NCI-H1930 (cell line): ENCODE data around the gene RPS21.
"Not testable (repeated sequence)": the region's sequence is repeated elsewhere in the genome, so short reads cannot be mapped to it uniquely, and the experiment has no call there.

Experiments used
- DNase-seq, 2 experiments: peaks; one replicate each; lab custom pipeline; 2025; lab: John Stamatoyannopoulos, UW

RPS21 gene

DNA sequence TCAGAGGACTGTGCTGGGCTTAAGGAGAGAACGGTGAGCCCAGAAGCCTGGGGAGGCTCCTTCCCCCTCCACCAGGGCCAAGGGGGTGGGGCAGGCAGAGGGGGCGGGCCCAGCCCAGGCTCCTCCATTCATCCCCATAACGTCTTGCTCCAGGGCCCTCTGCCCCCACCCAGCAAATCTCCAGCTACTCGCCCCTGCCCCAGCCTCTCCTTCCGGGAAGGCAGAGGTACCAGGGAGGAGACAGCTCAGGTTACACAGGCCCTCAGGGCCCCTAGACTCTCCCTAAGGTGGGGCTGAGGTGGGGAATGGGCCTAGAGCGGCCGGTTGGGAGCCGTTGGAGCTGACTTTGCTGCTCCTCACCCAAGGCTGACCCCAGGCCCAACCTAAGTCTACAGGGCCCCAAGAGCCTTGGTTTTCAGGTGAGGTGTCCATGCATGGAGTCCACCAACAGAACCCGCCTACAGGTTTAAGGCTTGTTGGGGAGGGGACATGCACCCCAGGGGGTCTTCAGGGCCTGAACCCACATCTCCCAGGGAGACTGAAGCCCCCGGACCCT, 21.0 kb upstream of the RPS21 start:
- no peak for DNase-seq

DNA sequence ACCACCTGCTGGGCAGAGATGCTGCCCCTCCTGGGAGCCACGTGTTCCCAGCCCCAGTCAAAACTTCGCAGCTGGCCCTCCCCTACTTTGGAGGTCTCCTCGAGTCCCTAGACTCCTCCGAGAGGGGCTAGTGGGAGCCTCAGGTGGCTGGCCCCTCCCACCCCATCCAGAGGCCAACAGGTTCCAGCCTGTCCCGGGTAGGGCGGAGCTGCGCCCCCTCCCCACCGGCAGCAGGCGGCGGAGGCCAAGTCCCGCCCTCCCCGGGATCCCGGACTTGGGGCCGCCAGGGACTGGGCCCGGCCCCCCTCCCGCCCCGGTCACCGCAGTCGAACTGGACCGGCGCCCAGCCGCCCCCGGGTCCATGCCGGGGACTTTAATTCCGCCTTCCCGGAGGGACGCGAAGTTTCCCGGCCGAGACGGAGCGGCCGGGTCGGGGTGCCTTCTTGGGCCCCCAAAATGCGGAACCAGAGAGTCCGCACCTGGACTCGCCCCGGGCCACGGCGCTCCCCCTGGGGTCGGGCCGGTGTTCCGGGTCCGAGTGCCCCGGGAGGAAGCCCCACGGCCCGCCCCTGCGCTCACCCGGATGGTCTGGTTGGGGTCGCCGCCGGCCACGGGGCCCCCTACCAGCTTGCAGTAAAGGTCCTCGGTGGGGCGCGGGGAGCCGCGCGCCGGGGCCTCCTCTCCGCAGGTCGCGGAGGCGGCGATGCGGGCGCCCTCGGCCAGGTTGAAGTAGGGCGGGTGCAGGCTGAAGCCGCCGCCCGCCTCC, 20.4 kb upstream of the RPS21 start:
- peak; percentile 31 to 38 for DNase-seq

DNA sequence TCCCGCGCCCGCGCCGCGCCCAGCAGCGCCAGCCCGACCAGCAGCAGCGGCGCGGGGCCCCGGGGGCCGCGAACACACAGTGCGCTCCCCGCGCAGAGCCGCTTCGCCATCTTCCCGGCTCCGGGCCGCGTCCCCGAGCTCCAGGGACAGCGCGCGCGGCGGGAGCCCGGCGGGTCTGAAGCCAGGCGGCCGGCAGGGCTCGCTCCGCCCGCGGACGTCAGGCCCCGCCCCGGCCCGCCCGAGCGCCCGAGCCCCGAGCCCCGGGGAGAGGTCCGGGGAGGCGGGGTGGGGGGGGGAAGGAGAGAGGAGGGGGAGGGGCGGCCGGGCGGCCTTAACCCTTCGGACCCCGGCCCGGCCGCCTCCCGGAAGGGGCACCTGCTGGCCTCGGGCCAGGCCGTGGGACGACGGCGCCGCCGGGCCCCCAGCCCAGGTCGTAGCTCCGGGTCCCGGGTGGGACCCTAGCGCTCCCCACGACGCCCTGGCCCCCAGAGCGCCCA, 19.7 kb upstream of the RPS21 start, which contains the start of gene LAMA5:
Gene LAMA5 (minus strand): TSS at position 177 of the 497 bp plus-strand sequence. CDS start 67 bp downstream, at position 110.
- DNase-seq = peak in 1 of 2 experiments; percentile 37

DNA sequence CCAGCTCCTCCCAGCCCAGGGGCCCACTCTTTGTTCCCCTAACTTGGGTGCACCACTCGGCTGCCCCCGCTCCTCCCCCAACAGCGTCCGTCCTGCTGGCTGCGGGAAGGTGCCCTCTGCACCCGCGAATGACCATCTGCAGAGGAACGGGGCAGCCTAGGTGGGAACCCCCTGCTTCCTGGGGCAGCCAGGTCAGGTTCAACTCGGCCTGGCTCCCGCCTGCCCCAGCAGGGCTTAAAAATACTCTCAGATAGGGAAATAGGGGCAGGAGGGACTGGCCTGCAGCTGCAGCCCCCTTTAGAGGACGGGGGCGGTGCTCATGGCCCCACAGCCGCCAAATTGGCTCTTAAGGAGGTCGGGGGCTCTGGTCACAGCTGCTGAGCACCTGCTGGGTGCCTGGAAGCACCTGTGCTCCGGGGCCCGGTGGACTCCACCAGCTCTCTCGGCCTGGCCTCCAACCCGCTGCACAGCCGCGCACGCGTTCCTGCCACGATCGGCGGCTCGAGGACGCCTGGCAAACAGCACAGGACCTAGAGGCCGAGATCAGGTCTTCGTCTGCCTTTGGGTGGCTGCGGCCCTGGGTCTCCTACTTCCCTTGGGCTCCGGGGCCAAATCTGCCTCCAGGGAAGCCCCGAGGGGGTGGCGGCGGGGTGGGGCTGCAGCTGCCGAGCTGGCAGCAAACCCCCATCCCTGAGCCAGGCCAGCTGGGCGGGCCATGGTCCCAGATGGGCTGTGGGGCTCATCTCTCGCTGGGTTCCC, 19.1 kb upstream of the RPS21 start:
- no peak for DNase-seq

DNA sequence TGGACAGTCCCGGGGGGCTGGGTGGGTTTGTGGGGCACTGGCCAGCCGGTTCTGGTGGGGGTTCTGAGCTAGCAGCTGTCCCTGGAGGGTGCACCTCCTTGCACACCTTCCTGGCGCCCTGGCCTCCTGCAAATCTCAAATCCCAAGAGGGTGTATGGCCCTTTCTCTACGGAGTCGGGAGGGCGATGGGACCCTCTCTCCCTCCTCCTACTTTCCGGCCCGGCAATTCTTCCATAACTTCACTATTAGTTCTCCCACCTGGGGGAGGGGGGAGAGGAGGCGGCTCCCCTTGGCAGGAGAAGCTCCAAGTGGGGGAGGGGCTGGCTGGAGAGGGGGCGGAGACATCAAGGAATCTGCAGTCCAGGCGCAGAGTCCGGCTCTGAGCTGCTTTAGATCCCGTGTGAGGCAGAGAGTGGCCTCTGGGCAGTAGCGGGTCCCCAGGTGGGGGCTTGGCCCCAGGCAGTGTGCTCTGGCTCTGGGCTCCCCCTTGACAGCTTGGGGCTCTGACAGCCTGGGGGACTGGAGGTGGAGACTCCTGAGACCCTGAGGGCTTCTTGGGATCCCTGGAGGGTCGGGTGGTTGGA, 18.4 kb upstream of the RPS21 start:
- no peak for DNase-seq

DNA sequence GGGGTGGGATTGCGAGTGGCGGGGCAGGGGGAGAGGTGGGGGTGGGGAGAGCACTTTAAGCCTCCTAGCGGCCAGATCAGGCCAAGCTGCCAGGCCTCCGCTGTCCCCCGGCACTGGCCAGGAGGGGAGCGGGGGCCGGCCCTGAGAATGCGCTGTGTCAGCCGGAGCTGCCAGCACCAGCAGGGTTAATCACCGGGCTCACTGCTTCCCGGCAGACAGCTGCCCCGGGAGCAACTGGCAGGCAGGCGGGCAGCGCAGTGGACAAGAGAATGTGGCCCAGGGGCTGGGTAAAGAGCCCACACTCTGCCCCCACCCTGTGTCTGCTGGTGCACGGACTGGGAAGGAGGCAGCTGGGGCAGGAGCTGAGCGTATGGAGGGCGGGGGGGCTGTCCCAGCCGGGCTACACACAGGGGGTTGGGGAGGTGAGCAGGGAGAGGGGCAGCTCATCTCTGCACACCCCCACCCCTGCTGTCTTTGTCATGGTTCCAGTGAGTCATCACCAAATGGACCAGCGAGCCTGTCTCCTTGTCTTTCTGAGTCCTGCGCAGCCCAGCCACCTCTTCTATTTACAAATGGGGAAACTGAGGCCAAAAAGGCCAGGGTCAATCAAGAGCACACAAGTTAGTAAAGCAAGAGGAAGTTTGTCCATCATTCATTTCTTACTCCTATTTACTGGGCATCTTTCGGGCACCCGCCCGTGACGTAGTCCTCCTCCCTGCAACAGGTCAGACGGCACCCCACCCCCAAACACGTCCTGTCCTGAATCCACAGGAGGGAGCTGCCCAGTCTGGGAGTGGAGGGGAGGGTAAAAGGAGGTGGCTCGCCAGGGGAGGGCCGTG, 17.7 kb upstream of the RPS21 start:
- no peak for DNase-seq

DNA sequence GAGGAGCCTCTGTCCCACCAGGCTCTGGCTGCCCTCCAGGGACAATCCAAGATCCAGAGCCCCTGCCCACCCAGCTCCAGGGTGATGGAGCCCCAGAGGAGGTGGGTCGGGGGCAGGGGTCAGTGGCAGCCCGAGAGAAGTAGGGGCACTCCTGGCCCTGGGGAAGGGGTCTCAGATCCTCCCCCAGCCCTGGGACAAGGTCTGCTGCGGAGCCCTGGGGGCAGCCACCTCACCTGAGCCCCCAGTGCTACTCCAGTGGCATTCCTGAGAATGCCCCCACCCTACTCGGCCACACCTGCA, 17.1 kb upstream of the RPS21 start:
- no peak for DNase-seq

DNA sequence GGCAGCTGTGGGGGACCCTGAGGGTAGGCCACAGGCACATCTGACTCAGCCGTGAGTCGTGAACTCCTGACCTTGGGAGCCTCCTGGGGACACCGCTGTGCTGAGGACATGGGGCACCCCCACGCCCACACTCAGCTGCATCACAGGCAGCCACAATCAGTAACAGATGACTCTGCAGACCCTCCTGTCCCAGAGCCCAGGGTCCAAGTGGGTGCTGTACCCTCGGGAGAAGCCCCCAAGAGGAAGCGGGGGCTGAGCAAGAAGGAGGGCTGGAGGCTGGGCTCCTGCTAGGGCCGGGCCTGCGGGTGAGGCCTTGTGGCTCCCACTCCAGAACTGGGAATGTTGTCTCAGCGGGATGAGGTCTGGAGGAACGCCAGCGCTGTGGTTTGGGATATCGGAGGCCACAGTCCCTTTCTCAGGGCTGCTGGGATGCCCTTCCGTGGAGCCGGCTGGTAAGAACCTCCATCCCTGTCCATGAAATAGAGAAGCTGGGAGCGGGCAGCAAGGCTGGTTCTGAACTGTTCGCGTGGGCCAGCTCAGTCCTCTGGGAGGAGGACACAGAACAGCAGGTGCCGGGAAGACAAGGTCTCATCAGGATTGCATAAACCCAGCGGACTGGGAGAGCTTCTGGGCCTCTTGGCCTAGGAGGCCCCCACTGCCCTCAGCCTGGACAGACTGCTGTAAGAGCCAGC, 16.6 kb upstream of the RPS21 start:
- no peak for DNase-seq

DNA sequence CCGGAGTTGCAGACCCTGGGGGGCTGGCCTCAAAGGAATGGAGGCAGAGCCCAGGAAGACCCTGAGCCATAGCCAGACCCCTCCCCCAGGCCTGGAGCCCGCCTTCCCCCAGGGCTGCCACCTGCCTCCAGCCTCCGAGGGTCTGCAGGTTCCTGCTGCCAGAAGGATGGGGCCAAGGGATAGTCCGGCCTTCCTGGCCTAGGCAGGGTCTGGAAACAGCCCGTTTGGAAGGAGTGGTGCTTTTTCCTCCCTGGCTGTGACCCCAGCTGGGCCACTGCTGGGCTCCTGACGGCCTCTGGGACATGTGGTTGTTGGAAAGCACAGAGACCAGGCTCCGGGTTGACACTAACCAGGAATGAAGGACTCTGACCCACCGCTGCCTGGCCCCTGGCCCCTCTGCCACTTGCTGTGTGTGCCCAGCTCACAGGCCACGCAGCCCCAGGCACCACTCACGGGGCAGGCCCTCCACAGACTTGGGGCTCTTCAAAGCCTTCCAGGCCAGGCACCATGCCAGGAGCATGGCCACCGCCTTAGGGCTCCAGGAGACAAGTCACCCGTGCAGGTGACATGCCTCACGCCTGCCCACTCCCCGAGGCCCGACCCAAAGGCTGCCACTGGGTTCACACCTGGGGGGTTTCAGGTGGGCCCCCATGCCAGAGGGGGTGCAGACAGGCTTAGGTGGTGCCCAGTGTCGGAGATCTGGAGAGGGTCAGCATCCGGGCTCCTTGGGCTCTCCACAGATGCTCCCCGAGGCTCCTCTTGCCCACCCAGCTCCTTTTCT, 15.9 kb upstream of the RPS21 start:
- no peak for DNase-seq

DNA sequence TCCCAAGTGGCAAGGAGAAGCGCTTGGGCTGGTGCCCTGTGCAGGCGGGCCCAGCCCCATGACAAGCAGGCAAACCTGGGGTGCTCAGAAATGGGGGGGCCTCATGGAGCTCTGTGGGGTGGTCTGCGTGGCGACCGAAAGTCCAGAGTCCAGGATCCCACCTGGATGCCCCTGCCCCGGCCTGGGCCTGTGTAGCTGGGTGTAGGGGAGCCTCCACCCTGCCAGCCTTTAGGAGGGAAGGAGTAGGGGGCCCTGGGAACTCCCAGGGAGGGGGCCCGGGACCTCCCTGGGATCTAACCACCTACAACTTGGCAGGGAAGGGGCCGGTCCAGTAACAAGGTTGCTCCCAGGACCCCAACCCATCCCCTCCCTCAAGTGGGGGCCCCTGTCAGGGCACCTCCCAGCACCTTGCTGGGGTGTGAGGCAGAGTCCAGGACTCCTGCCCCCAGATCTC, 15.3 kb upstream of the RPS21 start:
- DNase-seq = no peak

DNA sequence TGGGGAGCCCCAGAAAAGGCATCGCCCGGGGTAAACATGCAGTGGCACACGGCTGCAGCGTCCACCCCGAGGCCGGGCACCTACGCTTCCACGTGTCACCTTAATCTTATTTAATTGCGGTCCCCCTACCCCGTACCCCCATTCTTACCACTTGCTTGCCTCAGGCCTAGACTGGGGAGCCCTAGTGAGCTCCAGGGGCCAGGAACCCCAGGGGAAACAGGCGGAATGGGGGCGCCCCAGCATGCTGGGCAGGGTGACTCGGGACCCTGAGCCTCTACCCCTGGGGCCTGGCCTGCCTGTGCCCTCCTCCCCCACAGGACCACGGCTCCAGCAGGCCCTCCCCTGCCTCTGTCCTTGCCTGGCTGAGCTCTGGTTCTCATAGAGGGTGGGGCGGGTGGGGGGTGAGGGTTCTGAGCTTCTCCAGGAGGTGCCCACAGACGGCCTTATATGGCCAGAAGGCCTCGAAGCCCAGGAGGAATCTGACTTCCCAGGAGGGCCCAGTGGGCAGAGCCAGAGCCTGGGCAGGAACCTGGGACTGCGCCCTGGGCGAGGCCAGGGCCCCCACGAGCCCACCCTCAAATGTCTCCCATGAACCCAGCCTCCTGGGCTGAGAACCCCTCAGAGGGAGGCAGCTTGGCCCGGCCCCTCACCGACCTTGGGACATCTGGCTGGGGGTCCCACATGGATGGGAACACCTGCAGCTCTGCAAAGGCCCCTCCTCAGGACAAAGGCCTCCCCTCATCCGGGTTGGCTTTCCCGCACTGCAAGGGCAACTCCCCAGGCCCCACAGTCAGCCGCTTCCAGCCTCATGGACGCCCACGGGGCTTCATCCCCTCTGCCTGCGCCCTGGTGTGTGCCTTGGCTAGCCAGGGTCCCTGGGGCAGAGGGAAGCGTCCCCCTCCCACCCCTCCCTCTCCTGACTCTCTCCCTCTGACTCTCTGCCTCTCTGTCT, 14.6 kb upstream of the RPS21 start:
- no peak for DNase-seq

DNA sequence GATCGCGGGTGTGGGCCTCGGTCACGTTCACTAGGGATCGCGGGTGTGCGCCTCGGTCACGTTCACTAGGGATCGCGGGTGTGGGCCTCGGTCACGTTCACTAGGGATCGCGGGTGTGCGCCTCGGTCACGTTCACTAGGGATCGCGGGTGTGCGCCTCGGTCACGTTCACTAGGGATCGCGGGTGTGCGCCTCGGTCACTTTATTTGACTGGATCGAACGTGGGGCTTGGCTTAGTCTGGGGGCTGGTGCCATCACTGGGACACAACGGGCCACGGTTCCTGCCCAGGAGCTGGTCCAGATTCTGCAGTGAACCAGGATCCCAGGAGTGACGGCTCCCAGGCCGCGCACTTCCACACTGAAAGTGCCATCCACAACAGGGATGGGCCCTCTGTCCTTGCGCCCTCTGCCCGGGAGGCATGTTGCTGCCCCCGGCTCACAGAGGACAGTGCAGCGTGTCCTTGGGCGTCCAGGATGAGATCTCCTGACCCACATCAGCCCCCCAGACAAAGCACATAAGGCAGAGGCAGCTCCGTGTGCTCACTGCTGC, 13.2 kb upstream of the RPS21 start:
- DNase-seq = not testable (repeated sequence)

DNA sequence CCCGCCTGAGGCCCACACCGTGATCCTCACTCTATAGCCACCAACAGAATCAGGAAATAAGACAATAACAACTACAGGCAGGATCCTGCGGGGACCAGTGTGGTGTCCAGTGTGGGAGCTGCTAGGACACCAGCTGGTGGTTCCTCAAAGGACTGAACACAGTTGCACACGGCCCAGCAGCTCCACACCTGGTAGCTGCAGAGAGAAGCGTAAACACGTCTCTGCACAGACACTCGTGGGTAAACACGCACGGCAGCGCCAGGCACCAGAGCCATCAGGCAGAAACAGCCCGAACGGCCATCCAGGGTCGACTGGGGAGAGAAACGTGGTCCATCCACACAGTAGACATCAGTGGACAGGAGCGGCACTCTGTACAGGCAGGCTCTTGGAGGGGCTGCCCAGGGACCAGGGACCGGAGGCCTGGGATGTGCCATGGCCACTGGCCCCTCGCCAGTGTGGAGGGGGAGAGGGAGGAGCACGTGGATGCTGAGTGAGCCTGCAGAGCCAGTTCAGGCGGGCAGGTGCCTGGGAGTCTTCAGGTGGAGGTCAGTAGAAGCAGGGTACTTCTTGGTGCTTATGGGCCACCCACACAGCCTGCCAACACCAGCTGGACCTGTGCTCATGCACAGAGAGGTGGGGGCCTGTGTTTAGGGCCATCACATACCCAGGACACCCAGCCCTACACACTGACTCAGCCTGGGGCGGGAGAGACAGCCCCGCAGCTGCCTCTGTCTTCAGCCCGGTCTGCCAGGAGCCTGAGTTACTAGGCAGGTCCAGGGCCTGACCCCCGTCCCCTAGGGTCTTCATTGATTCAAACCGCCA, 12.4 kb upstream of the RPS21 start:
- DNase-seq = no peak

DNA sequence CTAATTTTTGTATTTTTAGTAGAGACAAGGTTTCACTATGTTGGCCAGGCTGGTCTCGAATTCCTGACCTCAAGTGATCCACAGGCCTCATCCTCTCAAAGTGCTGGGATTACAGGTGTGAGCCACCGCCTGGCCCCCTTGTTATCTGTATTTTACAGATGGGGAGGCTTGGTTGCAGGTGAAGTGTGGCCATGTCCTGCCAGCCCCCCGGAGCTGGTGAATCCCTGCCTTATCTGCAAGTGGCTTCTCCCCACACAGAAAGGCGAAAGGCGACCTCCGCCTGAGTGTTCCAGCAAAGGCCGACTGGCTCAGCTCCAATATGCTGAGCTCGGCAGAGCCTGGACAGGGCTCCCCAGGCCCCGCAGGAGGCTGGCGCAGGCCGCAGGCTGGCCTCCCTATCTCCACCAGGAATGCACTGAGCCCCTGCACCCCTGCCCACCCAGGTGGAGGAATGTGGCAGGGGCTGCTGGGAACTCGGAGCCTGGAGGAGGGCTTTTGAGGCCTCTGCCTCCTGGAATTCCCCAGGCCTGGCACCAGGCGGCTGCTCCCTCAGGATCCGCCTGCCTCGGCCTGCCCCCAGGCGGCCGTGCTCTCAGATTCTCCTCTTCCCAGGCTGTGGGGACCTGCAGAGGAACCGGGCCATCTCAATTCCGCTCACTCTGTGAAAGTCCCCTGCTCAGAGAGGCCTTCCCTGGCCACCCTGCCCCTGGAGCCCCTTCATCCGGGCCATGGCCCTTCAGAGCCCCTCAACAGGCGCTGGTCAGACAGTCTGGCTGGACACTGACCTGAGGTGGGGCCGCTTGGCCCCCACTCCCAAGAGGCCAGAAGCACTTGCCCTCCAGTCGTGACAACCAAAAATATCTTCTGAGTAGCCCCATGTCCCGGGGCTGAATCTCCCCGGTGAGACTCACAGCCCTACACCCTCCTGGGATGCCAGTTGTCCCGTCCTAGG, 10.5 kb upstream of the RPS21 start:
- no peak for DNase-seq

DNA sequence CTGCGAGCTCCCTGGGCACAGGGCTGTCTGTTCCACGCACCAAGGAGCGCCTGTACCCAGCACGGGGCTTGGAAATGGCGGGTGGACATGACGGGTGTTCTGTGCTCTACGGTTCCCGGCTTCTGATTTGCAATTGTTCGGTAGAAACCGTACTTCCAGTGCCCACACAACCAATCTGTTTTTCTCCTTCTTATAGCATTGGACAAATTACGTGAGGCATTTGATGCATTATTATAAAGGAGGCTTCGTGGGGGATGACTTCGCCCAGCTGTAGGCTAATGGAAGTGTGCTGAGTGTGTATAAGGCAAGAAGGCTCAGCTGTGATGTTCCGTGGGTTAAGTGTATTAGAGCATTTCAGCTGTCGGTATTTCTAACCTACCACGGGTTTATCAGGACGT, 9.8 kb upstream of the RPS21 start:
- DNase-seq = no peak

DNA sequence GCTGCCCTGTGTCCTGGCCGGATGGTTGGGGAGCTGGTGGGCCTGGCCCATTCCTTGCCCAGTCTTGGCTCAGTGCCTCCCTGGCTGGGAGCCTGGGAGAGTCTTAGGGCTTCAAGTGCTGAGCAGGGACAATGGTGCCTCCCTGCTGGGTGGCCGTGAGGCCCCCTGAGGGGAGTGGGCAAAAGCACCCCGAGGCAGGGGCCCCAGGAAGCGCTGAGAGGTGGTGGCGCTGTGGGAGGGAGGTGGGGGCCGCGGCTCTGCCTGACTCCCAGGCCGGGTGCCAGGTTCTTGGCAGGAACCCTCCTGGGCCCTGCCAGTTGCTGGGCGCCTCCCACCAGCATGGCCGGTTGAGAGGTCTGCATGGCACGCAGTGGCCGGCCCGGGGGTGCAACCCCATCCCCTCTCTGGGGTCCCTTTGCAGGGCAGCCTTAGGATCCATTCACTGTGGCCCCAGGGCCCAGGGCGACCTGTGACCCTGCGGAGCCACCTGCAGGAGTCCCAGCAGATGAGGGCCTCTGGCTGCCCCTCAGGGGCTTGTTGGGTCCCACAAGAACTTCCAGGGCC, 9.2 kb upstream of the RPS21 start:
- DNase-seq = no peak
